B cell (primary cell): Measurements from ENCODE around the gene MRPS2. TPM values are rescaled to one million over a fixed set of nuclear protein-coding genes. Genes with fewer than 3 reads are reported as not detected.

Source experiments
- ATAC-seq: fragments of 200-7000 bp; cut with Tn5 transposase; one replicate; pipeline ENCODE4 v1.10.0; 2021; ENCODE audit warnings: low read depth, mild to moderate bottlenecking, moderate number of reproducible peaks, moderate library complexity
- CTCF ChIA-PET: fragments of 350-600 bp; sonication (Branson Sonifier 250); formaldehyde crosslinking; loops from one replicate; lab custom pipeline; 2021; ENCODE audit warnings: antibody characterized with exemption, inconsistent platforms; lab: Charles Lee
- POLR2A ChIA-PET: fragments of 350-600 bp; sonication (Branson Sonifier 250); formaldehyde crosslinking; loops from one replicate; lab custom pipeline; 2021; ENCODE audit warnings: antibody characterized with exemption; lab: Charles Lee
- DNase-seq: peaks from one replicate; pipeline ENCODE4 v3.0.0; 2013
- H2AFZ ChIP-seq: 2 replicates; pipeline ENCODE4 v1.6.1; 2012; ENCODE audit warnings: mild to moderate bottlenecking, low read depth, low read length; ENCODE audit not compliant: insufficient read depth, poor library complexity, severe bottlenecking
- H3K27ac ChIP-seq, 2 donors: 1 replicate in 1 of 2; 2 replicates in 1 of 2; pipeline ENCODE4 v1.5.1; 2012 to 2013; ENCODE audit warnings: low read length in 2 of 2, mild to moderate bottlenecking in 2 of 2, moderate library complexity in 1 of 2
- H3K27me3 ChIP-seq, 4 experiments: fragments of 200-600 bp in 1 of 4; sonication (generic) in 1 of 4; replicated peaks in 1 of 4; 1 replicate in 2 of 4; 2 replicates in 2 of 4; pipeline versions ENCODE4 v1.6.1 to v1.7.0; 2013 to 2016; ENCODE audit warnings: low read length in 3 of 4, mild to moderate bottlenecking in 2 of 4, mixed read lengths in 1 of 4, moderate library complexity in 1 of 4; ENCODE audit not compliant: insufficient read depth in 4 of 4, control insufficient read depth in 3 of 4; ENCODE audit errors: control extremely low read depth in 1 of 4
- H3K36me3 ChIP-seq, 2 experiments: replicated peaks in 1 of 2; 1 replicate in 1 of 2; 2 replicates in 1 of 2; pipeline versions ENCODE4 v1.6.1 to v1.7.1; 2013; ENCODE audit warnings: low read length in 1 of 2; ENCODE audit not compliant: insufficient read depth in 2 of 2, control insufficient read depth in 1 of 2; ENCODE audit errors: control extremely low read depth in 1 of 2, extremely low read depth in 1 of 2
- H3K4me1 ChIP-seq, 2 donors: fragments of 200-600 bp in 1 of 2; sonication (generic) in 1 of 2; 1 replicate in 1 of 2; 2 replicates in 1 of 2; pipeline versions ENCODE4 v1.5.1 to v1.6.1; 2013 to 2017; ENCODE audit warnings: low read length in 2 of 2; ENCODE audit not compliant: control insufficient read depth in 2 of 2, insufficient read depth in 2 of 2
- H3K4me2 ChIP-seq: replicated peaks from 2 replicates; pipeline ENCODE3; 2012; ENCODE audit warnings: mild to moderate bottlenecking, low read depth, low read length; ENCODE audit not compliant: poor library complexity, severe bottlenecking
- H3K4me3 ChIP-seq, 5 experiments: fragments of 200-600 bp in 1 of 5; sonication (generic) in 1 of 5; 1 replicate in 3 of 5; 2 replicates in 2 of 5; pipeline versions ENCODE4 v1.5.1 to v1.7.0; 2011 to 2016; ENCODE audit warnings: low read length in 4 of 5, mild to moderate bottlenecking in 4 of 5, low read depth in 2 of 5, control low read depth in 1 of 5, moderate library complexity in 1 of 5; ENCODE audit not compliant: insufficient read depth in 1 of 5; ENCODE audit errors: control extremely low read depth in 1 of 5, extremely low read depth in 1 of 5
- H3K79me2 ChIP-seq: fragments of 200-600 bp; sonication (generic); one replicate; pipeline ENCODE4 v1.6.0; 2016; ENCODE audit warnings: low read length; ENCODE audit not compliant: control insufficient read depth, insufficient read depth
- H3K9ac ChIP-seq: fragments of 200-600 bp; sonication (generic); 2 replicates; pipeline ENCODE4 v1.6.1; 2017; ENCODE audit warnings: mild to moderate bottlenecking, low read length, moderate library complexity
- H3K9me3 ChIP-seq, 3 donors: one replicate each; pipeline versions ENCODE4 v1.6.1 to v1.7.1; 2013; ENCODE audit warnings: low read length in 2 of 3; ENCODE audit not compliant: control insufficient read depth in 2 of 3, insufficient read depth in 1 of 3; ENCODE audit errors: control extremely low read depth in 1 of 3
- H4K20me1 ChIP-seq: 2 replicates; pipeline ENCODE4 v1.6.0; 2012; ENCODE audit warnings: mild to moderate bottlenecking, low read length; ENCODE audit not compliant: insufficient read depth, control insufficient read depth, poor library complexity, severe bottlenecking
- H3K27ac Mint-ChIP-seq: one replicate; pipeline ENCODE4 v1.8.0; 2021; ENCODE audit warnings: mixed read lengths
- H3K27me3 Mint-ChIP-seq: one replicate; pipeline ENCODE4 v1.8.0; 2021; ENCODE audit warnings: mixed read lengths
- H3K4me1 Mint-ChIP-seq: one replicate; pipeline ENCODE4 v1.8.0; 2021; ENCODE audit warnings: mixed read lengths
- H3K4me3 Mint-ChIP-seq: one replicate; pipeline ENCODE4 v1.8.0; 2021; ENCODE audit warnings: mixed read lengths
- H3K9me3 Mint-ChIP-seq: one replicate; pipeline ENCODE4 v1.8.0; 2022; ENCODE audit warnings: mixed read lengths; ENCODE audit not compliant: insufficient read depth
- EZH2 ChIP-seq: IDR thresholded peaks from 2 replicates; pipeline ENCODE4 v1.6.1; 2012; ENCODE audit warnings: borderline replicate concordance, low read depth, mild to moderate bottlenecking, moderate library complexity, low read length; ENCODE audit not compliant: insufficient read depth, poor library complexity, severe bottlenecking
- WGBS: methylation state at CpG from one replicate; pipeline ENCODE4 v1.1.5; 2013; ENCODE audit warnings: missing lambda C conversion rate; ENCODE audit not compliant: insufficient coverage; 5-methylcytosine and 5-hydroxymethylcytosine counted together
- intact Hi-C: fragments of 100-400 bp; cut with micrococcal nuclease; formaldehyde crosslinking; loops from one replicate; pipeline ENCODE4 v1.10.0; 2022
- polyA plus RNA-seq: library from polyadenylated mRNA; depleted of rRNA; stranded (reverse); fragments of >200 nt; gene quantifications from 2 replicates; pipeline ENCODE4 v1.2.3, GENCODE V29; 2012
- total RNA-seq, 2 donors: library from RNA; stranded (reverse); fragments of 120-200 nt in 1 of 2; gene quantifications; 1 replicate in 1 of 2; 2 replicates in 1 of 2; pipeline versions ENCODE4 v1.2.3 to v1.2.4, GENCODE V29; 2013 to 2022
- TF ChIP-seq, protein P1 (sequence below): fragments of 200-600 bp; IDR thresholded peaks from one replicate; pipeline ENCODE4 v1.8.0; 2022; ENCODE audit warnings: antibody characterized with exemption, mild to moderate bottlenecking

MRPS2 gene
- total and polyA plus RNA-seq, 2 donors (not counting 1 experiment from before 2014, with no cell fraction given) = 26.7 to 55.1 TPM

DNA sequence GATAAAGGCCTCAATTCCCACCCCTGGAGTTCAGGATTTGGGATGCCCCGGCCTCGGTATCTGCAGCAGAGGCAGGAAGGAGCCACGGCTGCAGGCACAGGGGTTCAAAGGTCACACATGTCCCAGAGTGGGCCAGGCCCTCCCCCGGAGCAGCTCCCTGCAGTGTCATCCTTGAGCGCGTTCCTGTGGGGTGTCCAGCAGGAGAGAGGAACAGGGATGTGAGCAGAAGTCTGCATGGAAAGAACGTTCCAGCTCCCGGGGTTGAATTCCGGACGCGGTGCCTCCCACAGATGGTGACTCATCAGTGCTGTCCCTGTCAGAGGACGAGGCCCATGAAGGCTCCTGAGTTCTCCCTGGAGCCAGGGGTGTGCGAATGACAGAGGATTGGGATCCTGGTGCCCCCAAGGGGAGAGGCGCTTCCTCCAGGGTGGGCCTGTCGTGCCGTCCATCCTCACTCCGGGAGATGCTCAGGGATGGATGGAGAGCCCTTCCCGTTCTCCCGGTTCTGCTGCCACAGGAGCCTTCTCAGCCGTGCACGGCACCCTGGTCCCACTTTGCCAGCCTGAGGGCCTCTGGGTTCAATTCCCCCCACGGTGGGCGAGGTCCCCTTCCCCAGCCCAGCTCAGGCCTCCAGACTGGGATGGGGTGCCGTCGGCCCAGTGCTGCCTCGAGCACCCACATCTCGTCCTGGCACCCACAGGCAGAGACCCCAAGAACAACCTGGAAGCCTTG, 23.8 kb downstream of the MRPS2 start:
- intact Hi-C loops = no loop called here
- POLR2A ChIA-PET = no interaction called here
- ATAC-seq (no peak), DNase-seq (no peak)
- WGBS = 85% methylated on average over 27 of the region's 27 CpGs
- CTCF ChIA-PET = no interaction called here
- no peaks in the 10 kb centered on the region for H3K4me1 ChIP-seq
- H2AFZ ChIP-seq = no peak overlapping the region
- TF ChIP-seq EZH2 = no peak
- TF ChIP-seq, protein P1, sequence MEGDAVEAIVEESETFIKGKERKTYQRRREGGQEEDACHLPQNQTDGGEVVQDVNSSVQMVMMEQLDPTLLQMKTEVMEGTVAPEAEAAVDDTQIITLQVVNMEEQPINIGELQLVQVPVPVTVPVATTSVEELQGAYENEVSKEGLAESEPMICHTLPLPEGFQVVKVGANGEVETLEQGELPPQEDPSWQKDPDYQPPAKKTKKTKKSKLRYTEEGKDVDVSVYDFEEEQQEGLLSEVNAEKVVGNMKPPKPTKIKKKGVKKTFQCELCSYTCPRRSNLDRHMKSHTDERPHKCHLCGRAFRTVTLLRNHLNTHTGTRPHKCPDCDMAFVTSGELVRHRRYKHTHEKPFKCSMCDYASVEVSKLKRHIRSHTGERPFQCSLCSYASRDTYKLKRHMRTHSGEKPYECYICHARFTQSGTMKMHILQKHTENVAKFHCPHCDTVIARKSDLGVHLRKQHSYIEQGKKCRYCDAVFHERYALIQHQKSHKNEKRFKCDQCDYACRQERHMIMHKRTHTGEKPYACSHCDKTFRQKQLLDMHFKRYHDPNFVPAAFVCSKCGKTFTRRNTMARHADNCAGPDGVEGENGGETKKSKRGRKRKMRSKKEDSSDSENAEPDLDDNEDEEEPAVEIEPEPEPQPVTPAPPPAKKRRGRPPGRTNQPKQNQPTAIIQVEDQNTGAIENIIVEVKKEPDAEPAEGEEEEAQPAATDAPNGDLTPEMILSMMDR = no peak
- no peak overlapping the region for H3K27ac ChIP-seq
- Mint-ChIP-seq H3K4me1 (no peaks in the 10 kb centered on the region), H3K27ac (no peak overlapping the region), H3K4me3 (no peak overlapping the region), H3K9me3 (no peaks in the 10 kb centered on the region), H3K27me3 (peaks cover 4% of the 10 kb centered on the region)
- no peaks in the 10 kb centered on the region for H3K36me3 ChIP-seq
- no peak overlapping the region for H3K9ac ChIP-seq
- no peak overlapping the region for H3K4me2 ChIP-seq
- no peaks in the 10 kb centered on the region for H3K27me3 ChIP-seq
- no peaks in the 10 kb centered on the region for H4K20me1 ChIP-seq
- H3K79me2 ChIP-seq = no peaks in the 10 kb centered on the region
- peaks cover 0 to 8% (median 0%) of the 10 kb centered on the region in 3 donors for H3K9me3 ChIP-seq
- H3K4me3 ChIP-seq = no peak overlapping the region
